HT-29 (cell line): Measurements from ENCODE around the gene MICU1. TPM values are rescaled to one million over a fixed set of nuclear protein-coding genes. Genes with fewer than 3 reads are reported as not detected.

ENCODE experiments used
- small RNA-seq: library from RNA; depleted of rRNA; stranded (forward); fragments of <200 nt; gene quantifications from one replicate; pipeline ENCODE3, GENCODE V24; 2014
- total RNA-seq: library from RNA; depleted of rRNA; stranded (reverse); fragments of >200 nt; shearing (Covaris generic); gene quantifications from 2 replicates; pipeline ENCODE4 v1.2.3, GENCODE V29; 2014; rRNA removed

MICU1 gene
- total RNA-seq, 1 experiment from 2014 or later = 21.1 TPM

Small RNAs within 50 kb of the gene (small RNA-seq; reads per million reads assigned to genes)
- gene AL513185.2 (not detected), gene HMGN2P34 (not detected), gene RF00019 (not detected), gene RN7SL840P (not detected), gene RNU6-805P (not detected)

Other genes starting within 250 kb of the MICU1 start
- gene MCU, start 66.1 kb upstream of the MICU1 start, total RNA-seq = 23.0 and 24.5 TPM in 2 replicates